Mammary epithelial cell (primary cell): ENCODE data around the gene GORASP1.

Source experiments
- CTCF ChIP-seq, 2 donors: IDR thresholded peaks in 1 of 2; conservative IDR thresholded peaks in 1 of 2; 2 replicates each; pipeline ENCODE4 v1.5.1; 2011 to 2012; ENCODE audit warnings: inconsistent platforms in 2 of 2, low read length in 2 of 2, mild to moderate bottlenecking in 2 of 2, control low read depth in 1 of 2, low read depth in 1 of 2; ENCODE audit not compliant: insufficient read depth in 1 of 2; ENCODE audit errors: extremely low read depth in 1 of 2
- EZH2 ChIP-seq: IDR thresholded peaks from 2 replicates; pipeline ENCODE4 v1.6.1; 2012; ENCODE audit warnings: low read length, inconsistent platforms, borderline replicate concordance

- TF ChIP-seq CTCF (conservative IDR thresholded peaks at IDR 0.05 in 1 of 2, IDR thresholded peaks at IDR 0.05 in 1 of 2; ENCODE audit: extremely low read depth in 1 of 2, insufficient read depth in 1 of 2, low read depth in 1 of 2, low read length in 2 of 2) (peak; percentile 47 to 49), EZH2 (no peak)
Measured at GRCh38 chr3:39065197-39065596, 42.2 kb downstream of the GORASP1 start.
